22Rv1 (cell line): ENCODE data around the gene KLHL17.

Experiments used
- ZFX ChIP-seq: fragments of 450-650 bp; IDR thresholded peaks from 2 replicates; pipeline ENCODE4 v1.6.1; 2017; ENCODE audit warnings: antibody characterized with exemption, borderline replicate concordance
- TF ChIP-seq, protein P1 (sequence below): fragments of 450-650 bp; IDR thresholded peaks from 2 replicates; pipeline ENCODE4 v1.5.1; 2017; ENCODE audit warnings: mild to moderate bottlenecking

DNA sequence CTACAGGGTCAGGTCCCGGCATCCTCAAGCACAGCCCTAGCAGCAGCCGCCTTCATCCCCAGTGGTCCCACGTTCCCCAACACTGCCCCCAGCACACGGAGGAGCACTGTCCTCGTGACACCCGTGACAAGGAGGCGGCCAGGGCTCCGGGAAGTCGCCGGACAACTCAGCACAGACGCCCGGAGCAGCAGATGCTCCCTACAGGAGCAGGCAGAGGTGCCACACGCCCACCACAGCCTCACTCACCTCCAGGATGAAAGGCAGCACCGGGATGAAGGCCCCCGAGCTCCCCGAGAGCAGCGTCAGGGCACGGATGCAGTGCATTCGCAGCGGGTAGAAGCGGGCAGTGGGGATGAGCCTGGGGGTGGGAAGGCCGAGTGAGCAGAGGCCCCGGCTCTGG is 9.5 kb upstream of the KLHL17 start:
- TF ChIP-seq, protein P1, sequence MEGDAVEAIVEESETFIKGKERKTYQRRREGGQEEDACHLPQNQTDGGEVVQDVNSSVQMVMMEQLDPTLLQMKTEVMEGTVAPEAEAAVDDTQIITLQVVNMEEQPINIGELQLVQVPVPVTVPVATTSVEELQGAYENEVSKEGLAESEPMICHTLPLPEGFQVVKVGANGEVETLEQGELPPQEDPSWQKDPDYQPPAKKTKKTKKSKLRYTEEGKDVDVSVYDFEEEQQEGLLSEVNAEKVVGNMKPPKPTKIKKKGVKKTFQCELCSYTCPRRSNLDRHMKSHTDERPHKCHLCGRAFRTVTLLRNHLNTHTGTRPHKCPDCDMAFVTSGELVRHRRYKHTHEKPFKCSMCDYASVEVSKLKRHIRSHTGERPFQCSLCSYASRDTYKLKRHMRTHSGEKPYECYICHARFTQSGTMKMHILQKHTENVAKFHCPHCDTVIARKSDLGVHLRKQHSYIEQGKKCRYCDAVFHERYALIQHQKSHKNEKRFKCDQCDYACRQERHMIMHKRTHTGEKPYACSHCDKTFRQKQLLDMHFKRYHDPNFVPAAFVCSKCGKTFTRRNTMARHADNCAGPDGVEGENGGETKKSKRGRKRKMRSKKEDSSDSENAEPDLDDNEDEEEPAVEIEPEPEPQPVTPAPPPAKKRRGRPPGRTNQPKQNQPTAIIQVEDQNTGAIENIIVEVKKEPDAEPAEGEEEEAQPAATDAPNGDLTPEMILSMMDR = no peak
- no peak for TF ChIP-seq ZFX
